Vagina (tissue), 2 donors: Measurements from ENCODE around the gene DND1.

Experiments used
- POLR2A ChIP-seq, 2 donors: fragments of 450-650 bp; IDR thresholded peaks; one replicate each; pipeline ENCODE4 v1.6.1; 2017; ENCODE audit warnings: antibody characterized with exemption in 2 of 2, mild to moderate bottlenecking in 2 of 2, moderate library complexity in 2 of 2
- POLR2AphosphoS5 ChIP-seq, 2 donors: sonication (generic); formaldehyde crosslinking; IDR thresholded peaks; one replicate each; pipeline ENCODE4 v1.9.0; 2017; ENCODE audit warnings: antibody characterized with exemption in 2 of 2, mild to moderate bottlenecking in 2 of 2, low read depth in 1 of 2; ENCODE audit not compliant: insufficient read depth in 1 of 2
- TF ChIP-seq, protein P1 (sequence below), 3 experiments: fragments of 450-650 bp in 2 of 3; fragments of 200-600 bp in 1 of 3; sonication (generic) in 1 of 3; IDR thresholded peaks; one replicate each; pipeline ENCODE4 v1.5.1; 2017 to 2019; ENCODE audit warnings: antibody characterized with exemption in 3 of 3, mild to moderate bottlenecking in 2 of 3, moderate library complexity in 2 of 3

DNA sequence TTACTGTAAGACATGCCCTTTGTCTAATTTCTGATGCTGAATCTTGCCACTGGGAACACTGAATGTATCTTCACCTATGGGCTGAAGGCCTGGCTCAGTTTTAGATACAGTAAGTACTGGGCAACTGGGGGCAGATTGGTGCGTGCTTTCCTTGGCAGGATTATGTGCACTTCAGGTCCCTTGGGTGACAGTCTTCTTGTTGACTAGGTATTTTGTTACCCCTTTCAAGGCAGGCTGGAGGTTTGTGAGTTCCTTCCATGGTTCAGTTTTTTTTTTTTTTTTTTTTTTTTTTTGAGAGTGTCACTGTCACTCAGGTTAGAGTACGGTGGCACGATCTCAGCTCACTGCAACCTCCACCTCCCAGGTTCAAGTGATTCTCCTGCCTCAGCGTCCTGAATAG, 34.4 kb upstream of the DND1 start:
- TF ChIP-seq, protein P1, sequence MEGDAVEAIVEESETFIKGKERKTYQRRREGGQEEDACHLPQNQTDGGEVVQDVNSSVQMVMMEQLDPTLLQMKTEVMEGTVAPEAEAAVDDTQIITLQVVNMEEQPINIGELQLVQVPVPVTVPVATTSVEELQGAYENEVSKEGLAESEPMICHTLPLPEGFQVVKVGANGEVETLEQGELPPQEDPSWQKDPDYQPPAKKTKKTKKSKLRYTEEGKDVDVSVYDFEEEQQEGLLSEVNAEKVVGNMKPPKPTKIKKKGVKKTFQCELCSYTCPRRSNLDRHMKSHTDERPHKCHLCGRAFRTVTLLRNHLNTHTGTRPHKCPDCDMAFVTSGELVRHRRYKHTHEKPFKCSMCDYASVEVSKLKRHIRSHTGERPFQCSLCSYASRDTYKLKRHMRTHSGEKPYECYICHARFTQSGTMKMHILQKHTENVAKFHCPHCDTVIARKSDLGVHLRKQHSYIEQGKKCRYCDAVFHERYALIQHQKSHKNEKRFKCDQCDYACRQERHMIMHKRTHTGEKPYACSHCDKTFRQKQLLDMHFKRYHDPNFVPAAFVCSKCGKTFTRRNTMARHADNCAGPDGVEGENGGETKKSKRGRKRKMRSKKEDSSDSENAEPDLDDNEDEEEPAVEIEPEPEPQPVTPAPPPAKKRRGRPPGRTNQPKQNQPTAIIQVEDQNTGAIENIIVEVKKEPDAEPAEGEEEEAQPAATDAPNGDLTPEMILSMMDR (IDR thresholded peaks at IDR 0.05) = no peak
- TF ChIP-seq POLR2AphosphoS5 (IDR thresholded peaks at IDR 0.05; ENCODE audit: insufficient read depth in 1 of 2, low read depth in 1 of 2) = no peak
- TF ChIP-seq POLR2A (IDR thresholded peaks at IDR 0.05) = no peak
